D721Med (cell line): ENCODE data around the gene MAN2C1.

Experiments used
- DNase-seq: peaks from one replicate; pipeline ENCODE4 v3.0.0; 2011; ENCODE audit warnings: low spot score; ENCODE audit not compliant: insufficient read length
- FAIRE-seq: peaks from 2 replicates; lab custom pipeline; 2011; peaks lifted over from hg19 to GRCh38; lab: Jason Lieb, UNC
- TF ChIP-seq, protein P1 (sequence below): IDR thresholded peaks from 2 replicates; pipeline ENCODE4 v1.5.1; 2012; ENCODE audit warnings: mild to moderate bottlenecking, control low read depth; ENCODE audit not compliant: insufficient read depth; ENCODE audit errors: missing control alignments

MAN2C1 gene

DNA sequence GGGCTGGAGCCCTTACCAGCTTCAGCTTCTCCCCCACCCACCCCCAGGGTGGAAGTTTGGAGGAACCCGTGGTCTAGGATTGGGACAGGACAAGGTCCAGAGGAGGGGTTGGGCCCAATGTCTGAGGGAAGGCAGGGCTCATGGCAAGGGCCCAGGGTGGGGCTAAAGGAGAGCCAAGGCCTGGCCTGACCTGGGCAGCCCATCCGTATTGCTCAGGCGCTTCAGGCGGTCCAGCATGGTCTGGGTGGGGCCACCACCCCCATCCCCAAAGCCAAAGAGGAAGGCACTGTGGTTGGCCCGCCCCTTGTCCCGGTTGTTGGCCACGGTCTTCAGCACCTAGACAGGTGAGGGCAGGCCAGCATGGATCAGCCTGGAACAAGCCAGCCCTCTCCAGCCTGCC, 7.6 kb downstream of the MAN2C1 start:
- TF ChIP-seq, protein P1, sequence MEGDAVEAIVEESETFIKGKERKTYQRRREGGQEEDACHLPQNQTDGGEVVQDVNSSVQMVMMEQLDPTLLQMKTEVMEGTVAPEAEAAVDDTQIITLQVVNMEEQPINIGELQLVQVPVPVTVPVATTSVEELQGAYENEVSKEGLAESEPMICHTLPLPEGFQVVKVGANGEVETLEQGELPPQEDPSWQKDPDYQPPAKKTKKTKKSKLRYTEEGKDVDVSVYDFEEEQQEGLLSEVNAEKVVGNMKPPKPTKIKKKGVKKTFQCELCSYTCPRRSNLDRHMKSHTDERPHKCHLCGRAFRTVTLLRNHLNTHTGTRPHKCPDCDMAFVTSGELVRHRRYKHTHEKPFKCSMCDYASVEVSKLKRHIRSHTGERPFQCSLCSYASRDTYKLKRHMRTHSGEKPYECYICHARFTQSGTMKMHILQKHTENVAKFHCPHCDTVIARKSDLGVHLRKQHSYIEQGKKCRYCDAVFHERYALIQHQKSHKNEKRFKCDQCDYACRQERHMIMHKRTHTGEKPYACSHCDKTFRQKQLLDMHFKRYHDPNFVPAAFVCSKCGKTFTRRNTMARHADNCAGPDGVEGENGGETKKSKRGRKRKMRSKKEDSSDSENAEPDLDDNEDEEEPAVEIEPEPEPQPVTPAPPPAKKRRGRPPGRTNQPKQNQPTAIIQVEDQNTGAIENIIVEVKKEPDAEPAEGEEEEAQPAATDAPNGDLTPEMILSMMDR, result no peak
- DNase-seq (no peak), FAIRE-seq (no peak)

DNA sequence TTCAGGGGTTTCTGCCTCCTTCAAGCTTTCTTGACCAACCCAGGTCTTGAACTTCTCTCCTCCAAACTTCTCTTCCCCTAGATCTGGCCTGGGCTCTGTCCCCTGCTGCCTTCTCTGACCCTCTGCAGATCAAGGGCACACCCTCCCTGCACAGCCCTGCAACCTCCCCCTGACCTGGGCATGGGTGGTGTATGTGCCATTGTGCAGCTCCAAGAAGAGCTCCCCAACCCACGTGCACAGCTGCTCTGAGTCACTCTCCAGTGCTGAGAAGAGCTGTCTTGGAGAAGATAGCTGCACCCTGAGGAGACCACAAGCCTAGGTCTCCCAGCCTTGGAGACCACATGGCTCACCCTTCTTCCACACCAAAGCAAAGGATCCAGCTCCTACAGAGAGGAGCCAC, 8.0 kb downstream of the MAN2C1 start:
- FAIRE-seq, result no peak
- TF ChIP-seq, protein P1, result no peak
- DNase-seq, result no peak

DNA sequence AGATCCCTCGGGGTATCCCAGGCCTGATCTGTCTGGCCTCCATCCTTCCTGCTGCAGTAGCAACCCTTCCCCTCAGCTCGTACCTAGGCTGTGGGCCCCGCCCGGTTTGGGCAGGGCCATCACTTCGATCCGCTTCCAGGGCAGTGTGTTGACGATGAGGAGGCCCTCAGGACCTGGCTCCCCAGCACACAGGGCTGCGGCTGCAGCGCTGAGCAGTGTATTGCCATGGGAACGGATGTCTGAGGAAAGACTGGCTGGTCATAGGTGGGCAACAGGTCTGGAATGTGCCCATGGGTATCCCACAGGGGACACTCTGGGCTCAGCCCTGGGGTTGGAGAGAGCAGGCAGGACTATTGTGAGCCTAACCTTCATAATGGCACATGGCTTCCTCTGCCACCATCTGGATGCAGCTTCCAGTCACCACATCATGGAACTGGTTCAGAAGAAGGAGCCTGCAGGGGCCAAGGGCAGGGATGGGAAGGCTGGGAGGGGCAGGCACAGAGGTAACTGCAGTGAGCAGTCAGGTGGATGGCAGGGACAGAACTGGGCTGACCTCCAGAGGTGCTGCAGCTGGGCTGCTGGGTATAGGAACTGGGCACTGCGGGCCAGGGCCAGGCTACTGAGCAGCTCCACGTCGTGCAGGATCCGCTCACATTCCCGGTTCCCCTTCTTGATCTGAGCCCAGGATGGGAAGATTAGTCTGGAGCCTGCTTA, 8.7 kb downstream of the MAN2C1 start:
- DNase-seq, result no peak
- FAIRE-seq, result no peak

DNA sequence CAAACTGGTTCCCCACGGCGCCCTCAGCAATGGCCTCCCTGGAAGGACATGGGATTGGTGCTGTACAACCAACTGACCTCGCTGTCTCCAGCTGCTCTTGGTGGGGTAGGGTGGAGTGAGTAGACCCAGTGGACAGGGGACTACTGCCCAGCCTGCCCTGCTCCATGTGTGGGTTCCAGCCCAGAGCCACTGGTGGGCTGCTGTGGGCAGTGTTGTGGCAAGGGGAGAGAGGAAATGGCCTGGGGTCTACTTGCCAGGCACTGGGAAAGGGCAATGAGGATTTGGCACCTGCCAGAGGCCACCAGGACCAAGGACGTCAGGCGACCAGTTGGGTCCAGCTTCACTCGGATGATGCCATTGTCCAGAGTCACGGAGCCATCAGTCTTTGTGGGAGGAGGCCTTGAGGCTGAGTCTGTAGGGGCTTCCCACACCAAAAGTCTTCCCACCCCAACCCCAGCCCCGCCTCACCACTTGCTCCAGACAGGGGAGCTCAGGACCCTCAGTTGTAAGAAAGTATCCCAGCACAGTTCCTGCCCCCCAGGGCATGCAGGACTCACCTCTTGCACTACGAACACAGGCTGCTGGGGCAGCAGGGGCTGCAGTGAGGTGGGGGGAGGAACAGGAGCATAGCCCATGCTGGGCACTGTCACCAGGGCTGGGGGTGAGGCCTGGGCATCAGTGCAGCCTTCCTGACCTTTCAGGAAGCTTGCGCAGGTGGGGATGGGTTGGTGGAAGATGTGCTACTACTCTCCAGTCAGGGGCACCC, 9.5 kb downstream of the MAN2C1 start:
- DNase-seq (no peak), FAIRE-seq (no peak)
- TF ChIP-seq, protein P1, result no peak

More for the DNA sequence above, 8.7 kb downstream of the MAN2C1 start:
- TF ChIP-seq, protein P1, result no peak

DNA sequence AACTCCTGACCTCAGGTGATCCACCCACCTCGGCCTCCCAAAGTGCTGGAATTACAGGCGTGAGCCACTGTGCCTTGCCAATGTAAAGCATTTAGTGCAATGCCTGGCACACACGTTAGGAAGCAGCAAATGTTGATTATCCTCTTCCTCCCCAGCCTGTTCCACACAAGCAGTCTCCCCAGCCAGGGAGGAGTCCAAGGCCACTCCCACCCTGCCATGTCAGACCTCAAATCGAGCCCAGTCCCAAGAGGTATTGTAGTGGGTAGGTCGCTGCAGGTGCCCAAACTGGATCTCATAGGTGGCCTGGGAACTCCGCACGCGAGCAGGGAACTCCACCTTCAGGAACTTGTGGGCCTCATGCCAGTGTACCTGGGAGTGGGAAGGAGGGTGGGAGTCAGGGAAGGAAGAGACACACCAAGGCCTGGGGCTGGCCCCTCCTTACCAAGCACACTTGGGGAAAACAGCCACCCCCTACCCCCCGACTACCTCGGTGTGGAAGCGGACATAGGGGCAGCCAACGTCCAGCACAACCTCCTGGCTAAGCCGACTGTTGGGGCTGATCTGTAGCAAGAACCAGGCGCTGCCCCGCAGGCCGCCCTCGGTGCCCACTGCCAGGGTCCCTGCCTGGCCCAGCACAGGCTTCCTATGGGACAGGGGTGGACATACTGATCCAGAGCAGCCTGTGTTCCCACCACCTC, 10.3 kb downstream of the MAN2C1 start:
- DNase-seq (no peak), FAIRE-seq (no peak)
- TF ChIP-seq, protein P1, result no peak

DNA sequence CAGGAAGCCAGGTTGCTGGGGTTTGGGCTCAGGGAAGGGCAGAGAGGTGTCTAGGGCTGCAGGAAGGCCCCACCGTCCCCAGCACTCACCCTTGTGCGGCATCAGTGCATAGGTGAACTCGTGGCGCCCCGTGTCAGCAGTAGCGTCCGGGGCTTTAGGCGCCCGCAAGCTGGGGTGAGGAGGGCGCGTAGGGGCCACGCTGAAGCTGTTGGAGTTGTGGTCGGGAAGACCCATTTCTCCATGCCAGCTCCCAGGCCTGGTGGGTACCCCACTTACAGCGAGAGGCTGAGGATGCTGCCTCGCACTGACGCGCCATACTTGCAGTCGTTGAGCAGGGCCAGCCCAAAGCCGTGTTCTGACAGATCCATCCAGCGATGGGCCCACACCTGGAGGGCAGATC, 11.9 kb downstream of the MAN2C1 start:
- no peak for FAIRE-seq
- no peak for DNase-seq

More for the DNA sequence above, 11.9 kb downstream of the MAN2C1 start:
- TF ChIP-seq, protein P1, result no peak
